SK-N-MC (cell line): ENCODE results near the gene ROCK2.

Source experiments
- DNase-seq: peaks from one replicate; pipeline ENCODE4 v3.0.0-alpha.2; 2011; ENCODE audit warnings: low read depth, low spot score
- H3K27ac ChIP-seq: fragments of 200-600 bp; sonication (generic); 2 replicates; pipeline ENCODE4 v1.5.1; 2016; ENCODE audit warnings: mixed run types
- H3K36me3 ChIP-seq: fragments of 200-600 bp; sonication (generic); 2 replicates; pipeline ENCODE4 v1.6.1; 2017; ENCODE audit warnings: antibody characterized with exemption, low read length, mixed read lengths; ENCODE audit not compliant: insufficient read depth
- H3K4me3 ChIP-seq: fragments of 200-600 bp; sonication (generic); 2 replicates; pipeline ENCODE4 v1.5.1; 2016
- H3K9ac ChIP-seq: fragments of 200-600 bp; sonication (generic); 2 replicates; pipeline ENCODE4 v1.8.0; 2017; ENCODE audit warnings: mixed run types, mixed read lengths; ENCODE audit not compliant: insufficient read length
- H3K9me3 ChIP-seq: fragments of 200-600 bp; sonication (generic); 2 replicates; pipeline ENCODE4 v1.6.1; 2017; ENCODE audit warnings: low read depth, mild to moderate bottlenecking, antibody characterized with exemption, low read length, moderate library complexity, mixed read lengths
- EZH2 ChIP-seq: fragments of 200-600 bp; sonication (generic); IDR thresholded peaks from one replicate; pipeline ENCODE4 v1.6.1; 2017; ENCODE audit warnings: antibody characterized with exemption
- FOXP2 ChIP-seq: optimal IDR thresholded peaks from 2 replicates; pipeline ENCODE3; 2011; ENCODE audit warnings: mild to moderate bottlenecking, moderate library complexity; ENCODE audit not compliant: insufficient read depth; ENCODE audit errors: extremely low read length, control extremely low read depth
- POLR2AphosphoS5 ChIP-seq: IDR thresholded peaks from 2 replicates; pipeline ENCODE4 v1.6.1; 2012; ENCODE audit warnings: mild to moderate bottlenecking, low read depth, low read length, borderline replicate concordance

Gene ROCK2

DNA sequence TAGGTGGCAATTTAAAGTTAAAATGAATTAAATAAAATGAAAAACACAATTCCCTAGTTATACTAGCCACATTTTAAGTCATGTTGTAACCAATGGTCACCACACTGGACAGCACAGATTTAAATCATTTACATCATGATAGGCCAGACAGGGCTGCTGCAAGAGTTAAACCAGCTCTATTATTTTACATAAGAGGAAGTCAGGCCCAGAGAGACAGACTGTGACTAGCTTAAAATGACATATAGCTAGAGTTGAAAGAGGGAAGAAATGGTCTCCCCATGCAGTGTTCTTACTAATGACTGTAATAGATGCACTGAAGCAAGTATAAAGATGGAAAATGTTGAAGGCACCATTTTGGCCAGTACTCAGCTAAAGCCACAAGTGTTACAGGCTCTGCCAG is 119.5 kb downstream of the ROCK2 start:
- Histone ChIP-seq H3K27ac (no peak overlapping the region), H3K9me3 (no peaks in the 10 kb centered on the region), H3K36me3 (peaks cover 15% of the 10 kb centered on the region), H3K9ac (no peak overlapping the region), H3K4me3 (no peak overlapping the region)
- no peak for DNase-seq
- TF ChIP-seq POLR2AphosphoS5 (no peak), FOXP2 (no peak), EZH2 (no peak)

DNA sequence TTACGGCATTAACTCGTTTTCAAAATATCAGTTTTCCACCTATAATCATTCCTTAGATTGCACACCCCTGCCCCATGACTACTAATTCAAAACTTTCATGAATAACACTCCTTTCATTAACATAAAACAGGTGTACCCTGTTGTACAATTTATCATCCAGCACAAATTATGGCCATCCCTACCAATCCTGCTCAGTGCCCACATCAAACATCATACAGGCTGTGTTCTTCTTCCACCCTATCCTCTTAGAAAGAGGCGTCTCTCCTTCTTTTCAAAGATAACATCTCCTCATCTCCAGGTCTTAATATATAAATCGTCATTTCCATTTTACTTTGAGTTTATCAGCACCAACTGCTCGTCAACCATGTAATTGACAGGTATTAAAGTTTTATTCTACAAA is 121.6 kb downstream of the ROCK2 start:
- Histone ChIP-seq H3K4me3 (no peak overlapping the region), H3K36me3 (peaks cover 30% of the 10 kb centered on the region)
- TF ChIP-seq POLR2AphosphoS5 (no peak), FOXP2 (no peak), EZH2 (no peak)

DNA sequence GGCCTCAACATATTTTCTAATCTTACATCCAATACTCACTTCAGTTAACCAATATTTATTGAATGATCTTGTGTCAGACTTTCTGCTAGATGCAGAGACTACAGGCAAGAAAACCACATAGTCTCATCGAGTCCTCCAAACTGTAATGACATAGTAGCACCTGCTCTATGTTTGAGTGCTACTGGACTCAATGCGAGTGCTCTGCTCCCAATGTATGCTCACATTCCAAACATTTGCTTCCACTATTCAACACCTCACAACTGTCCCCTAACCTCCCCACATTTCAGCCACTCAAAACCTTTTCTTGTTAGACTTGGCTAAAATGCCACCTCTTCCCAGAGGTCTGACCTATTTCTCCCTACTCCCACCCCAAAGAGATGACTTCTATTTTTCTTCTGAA is 124.0 kb downstream of the ROCK2 start:
- H3K9ac ChIP-seq, result no peak overlapping the region
- no peak overlapping the region for H3K27ac ChIP-seq
- peaks cover 38% of the 10 kb centered on the region for H3K36me3 ChIP-seq
- H3K9me3 ChIP-seq, result no peaks in the 10 kb centered on the region
- DNase-seq, result no peak
- no peak overlapping the region for H3K4me3 ChIP-seq
- TF ChIP-seq EZH2 (no peak), POLR2AphosphoS5 (no peak), FOXP2 (no peak)

More for the DNA sequence above, 121.6 kb downstream of the ROCK2 start:
- H3K9me3 ChIP-seq, result no peaks in the 10 kb centered on the region
- H3K9ac ChIP-seq, result no peak overlapping the region
- DNase-seq, result no peak
- no peak overlapping the region for H3K27ac ChIP-seq

DNA sequence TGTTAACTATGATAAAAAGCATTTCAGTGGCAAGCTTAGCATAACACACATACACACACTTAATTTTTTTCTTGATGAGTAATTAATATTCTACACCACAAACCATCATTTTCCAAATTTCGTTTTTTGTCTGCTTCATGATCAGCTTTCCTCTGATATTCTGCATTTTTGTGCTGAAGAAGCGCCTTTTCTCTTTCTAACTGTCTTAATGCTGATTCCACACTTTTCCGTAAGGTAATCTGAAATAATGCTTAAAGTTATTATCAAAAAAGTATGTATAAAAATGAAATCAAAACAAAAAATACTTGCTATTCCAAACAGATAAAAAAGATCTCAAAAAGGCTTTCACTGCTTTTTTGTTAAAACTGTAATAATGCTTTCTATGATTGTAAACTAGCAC is 129.0 kb downstream of the ROCK2 start:
- Histone ChIP-seq H3K9ac (no peak overlapping the region), H3K4me3 (no peak overlapping the region), H3K27ac (peak overlapping the region; percentile 52), H3K36me3 (peaks cover 64% of the 10 kb centered on the region), H3K9me3 (no peaks in the 10 kb centered on the region)
- DNase-seq, result no peak
- no peak for TF ChIP-seq POLR2AphosphoS5
- no peak for TF ChIP-seq FOXP2
- TF ChIP-seq EZH2, result no peak

DNA sequence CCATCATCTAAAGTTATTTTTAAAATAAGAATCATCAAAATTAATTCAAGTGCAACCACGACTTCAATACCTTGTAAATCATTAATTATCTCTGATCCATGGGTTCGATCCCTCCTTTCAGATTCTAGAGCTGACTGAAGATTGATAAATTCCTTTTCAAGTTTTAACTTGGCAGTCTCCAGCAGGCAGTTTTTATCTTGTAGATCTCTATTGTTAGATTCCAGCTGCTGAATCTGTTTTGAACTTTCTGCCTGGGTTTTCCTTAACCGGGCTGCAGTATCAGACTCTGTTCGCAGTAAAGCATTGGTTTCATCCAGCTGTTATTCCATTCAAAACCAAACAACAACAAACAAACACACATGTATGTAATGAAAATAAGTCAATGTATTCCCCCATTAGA is 129.7 kb downstream of the ROCK2 start:
- Histone ChIP-seq H3K9ac (no peak overlapping the region), H3K4me3 (no peak overlapping the region), H3K9me3 (no peaks in the 10 kb centered on the region), H3K27ac (peak overlapping the region; percentile 5; the same call in 1 of the 2 replicates), H3K36me3 (peaks cover 64% of the 10 kb centered on the region)
- TF ChIP-seq EZH2 (no peak), FOXP2 (no peak), POLR2AphosphoS5 (no peak)
- DNase-seq, result no peak

DNA sequence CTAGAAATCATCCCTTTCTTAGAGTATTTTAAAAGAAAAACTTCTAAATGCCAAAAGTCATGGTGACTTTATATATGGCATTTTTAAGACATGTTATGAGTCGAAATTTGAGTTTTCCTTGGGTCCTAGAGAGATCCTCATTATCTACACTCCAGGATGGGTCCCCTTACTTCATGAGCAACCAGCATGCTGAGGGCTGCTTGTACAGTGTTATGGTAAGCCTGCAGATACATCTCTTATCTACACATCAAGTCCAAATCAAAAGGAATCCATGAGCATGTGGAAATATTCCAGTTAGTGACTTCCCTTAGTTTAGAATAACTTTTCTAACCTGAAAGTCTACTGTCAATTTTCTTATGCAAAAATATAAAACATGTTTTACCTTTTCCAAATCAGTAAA is 130.5 kb downstream of the ROCK2 start:
- TF ChIP-seq POLR2AphosphoS5 (no peak), FOXP2 (no peak), EZH2 (no peak)
- no peak overlapping the region for H3K4me3 ChIP-seq
- no peaks in the 10 kb centered on the region for H3K9me3 ChIP-seq
- 0 out of 2 replicates have a peak overlapping the region, but pooled peaks have one; percentile 22 for H3K27ac ChIP-seq
- H3K9ac ChIP-seq, result no peak overlapping the region
- H3K36me3 ChIP-seq, result peaks cover 63% of the 10 kb centered on the region
- no peak for DNase-seq

DNA sequence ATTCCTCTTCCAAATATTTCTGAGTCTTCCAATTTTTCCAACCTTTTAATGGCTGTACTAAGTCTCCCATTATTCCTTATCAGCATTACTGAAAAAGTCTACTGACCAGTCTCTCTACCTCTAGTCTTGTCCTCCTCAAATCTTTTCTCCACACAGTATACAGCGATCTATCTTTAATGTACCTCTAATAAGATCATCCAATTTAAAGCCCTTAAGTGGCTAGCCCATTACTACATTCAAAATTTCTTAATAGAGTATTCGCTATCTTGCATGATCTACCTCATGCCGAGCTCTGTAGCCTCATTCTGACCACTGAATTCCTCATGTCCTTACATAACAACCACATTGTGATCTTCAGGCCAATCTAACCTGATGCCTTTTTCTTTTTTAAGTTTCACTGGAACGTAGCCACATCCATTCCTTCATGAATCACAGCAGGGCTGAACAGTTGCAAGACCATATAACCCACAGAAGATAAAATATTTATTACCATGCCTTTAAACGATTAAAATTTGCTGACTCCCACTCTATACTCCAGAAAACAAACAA is 131.3 kb downstream of the ROCK2 start:
- Histone ChIP-seq H3K36me3 (peaks cover 55% of the 10 kb centered on the region), H3K9ac (no peak overlapping the region), H3K9me3 (no peaks in the 10 kb centered on the region), H3K27ac (no peak overlapping the region), H3K4me3 (no peak overlapping the region)
- TF ChIP-seq POLR2AphosphoS5 (no peak), EZH2 (no peak), FOXP2 (no peak)
- no peak for DNase-seq

DNA sequence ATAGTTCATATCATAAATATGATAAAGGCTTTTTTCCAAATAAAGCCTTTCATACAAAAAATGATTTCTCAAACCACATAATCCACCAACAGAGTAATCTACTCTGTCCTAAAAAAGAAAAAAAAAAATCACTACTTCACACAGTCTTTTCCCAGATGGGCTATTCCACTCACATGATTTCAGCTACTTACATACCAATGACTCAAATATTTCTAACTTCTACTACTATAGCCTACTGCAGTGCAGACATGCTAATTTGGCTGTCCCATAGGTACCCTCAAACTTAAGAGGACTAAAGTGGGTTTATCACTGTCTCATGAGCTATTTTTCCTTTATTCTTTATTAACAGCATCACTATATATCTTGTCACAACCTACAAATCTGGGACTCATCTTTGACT is 131.8 kb downstream of the ROCK2 start:
- Histone ChIP-seq H3K9me3 (no peaks in the 10 kb centered on the region), H3K4me3 (no peak overlapping the region), H3K36me3 (peaks cover 55% of the 10 kb centered on the region), H3K27ac (no peak overlapping the region), H3K9ac (no peak overlapping the region)
- no peak for DNase-seq
- TF ChIP-seq EZH2 (no peak), FOXP2 (no peak), POLR2AphosphoS5 (no peak)

DNA sequence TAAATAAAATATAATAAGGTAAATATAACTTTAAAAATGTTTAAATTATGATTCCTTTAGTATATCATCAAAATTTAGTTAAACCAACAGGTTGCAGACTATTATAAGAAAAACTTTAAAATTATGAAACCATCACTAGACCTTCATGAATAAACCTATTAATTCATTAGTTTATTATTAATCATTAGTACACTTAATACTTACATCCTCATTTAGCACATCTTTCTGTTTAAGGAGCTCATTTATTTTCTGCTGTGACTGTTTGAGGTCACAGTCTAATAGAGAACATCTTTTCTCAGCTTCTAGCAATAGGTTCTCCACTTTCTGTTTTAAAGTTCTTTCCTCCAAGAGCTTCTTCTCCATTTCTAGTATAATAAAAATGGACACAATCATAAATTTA is 136.4 kb downstream of the ROCK2 start:
- Histone ChIP-seq H3K36me3 (peaks cover 28% of the 10 kb centered on the region), H3K27ac (no peak overlapping the region), H3K4me3 (no peak overlapping the region), H3K9ac (no peak overlapping the region), H3K9me3 (no peaks in the 10 kb centered on the region)
- no peak for TF ChIP-seq FOXP2
- DNase-seq, result no peak
